H4 (cell line): ENCODE results near the gene KIAA1143. TPM values are rescaled to one million over a fixed set of nuclear protein-coding genes. Genes with fewer than 3 reads are reported as not detected.

ENCODE experiments used
- total RNA-seq: library from RNA; depleted of rRNA; stranded (reverse); fragments of >200 nt; shearing (Covaris generic); gene quantifications from 2 replicates; pipeline ENCODE4 v1.2.3, GENCODE V29; 2014; rRNA removed

Gene KIAA1143
- total RNA-seq, 1 experiment from 2014 or later, result 10.6 TPM

Other genes starting within 250 kb of the KIAA1143 start
- 0.99 and 1.4 TPM in 2 replicates for gene ZKSCAN7, start 206.4 kb downstream of the KIAA1143 start, total RNA-seq
- gene ZNF660, start 176.7 kb downstream of the KIAA1143 start, total RNA-seq, result 0.02 and 0.08 TPM in 2 replicates
- 6.6 and 7.1 TPM in 2 replicates for gene ZNF197, start 136.6 kb downstream of the KIAA1143 start, total RNA-seq
- 11.0 and 14.1 TPM in 2 replicates for gene ZNF35, start 112.9 kb downstream of the KIAA1143 start, total RNA-seq
- 1.0 and 2.1 TPM in 2 replicates for gene ZNF502, start 49.0 kb downstream of the KIAA1143 start, total RNA-seq
- 1.7 and 1.9 TPM in 2 replicates for gene ZNF501, start 32.0 kb downstream of the KIAA1143 start, total RNA-seq
- gene KIF15, start 175 bp upstream of the KIAA1143 start, total RNA-seq, result 11.1 and 15.7 TPM in 2 replicates
- gene TMEM42, start 100.3 kb upstream of the KIAA1143 start, total RNA-seq, result 4.3 and 5.4 TPM in 2 replicates
- gene TGM4, start 113.0 kb upstream of the KIAA1143 start, total RNA-seq, result 1.2 TPM in 1 of 2 replicates, not detected in the other
- gene ZDHHC3, start 214.6 kb upstream of the KIAA1143 start, total RNA-seq, result 30.1 and 46.8 TPM in 2 replicates
- 49.9 and 58.8 TPM in 2 replicates for gene EXOSC7, start 214.6 kb upstream of the KIAA1143 start, total RNA-seq